Measurements from ENCODE around the gene ENOX1.
"Not testable (repeated sequence)": the region's sequence is repeated elsewhere in the genome, so short reads cannot be mapped to it uniquely, and the experiment has no call there.

Gene ENOX1

DNA sequence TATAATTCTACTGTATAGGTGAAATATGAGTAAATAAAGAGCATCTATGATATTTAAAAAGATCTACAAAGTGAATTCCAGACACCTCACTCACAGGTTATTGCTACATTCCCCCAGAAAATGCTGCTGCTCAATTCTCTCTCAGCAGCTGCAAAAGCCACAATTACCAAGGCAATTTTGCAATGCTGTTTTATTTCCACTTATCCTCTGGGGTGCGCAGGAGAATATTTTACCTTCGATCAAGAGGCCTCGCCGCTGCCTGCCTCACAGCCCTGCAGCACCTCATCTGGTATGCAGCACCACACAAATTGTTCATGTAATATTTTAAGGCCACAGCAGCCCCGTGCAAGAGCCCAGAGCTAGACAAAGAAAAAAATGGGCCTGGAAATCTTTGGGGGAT lies 430.2 kb downstream of the ENOX1 start:
- no peak for DNase-seq (ENCODE audit: low read depth)

DNA sequence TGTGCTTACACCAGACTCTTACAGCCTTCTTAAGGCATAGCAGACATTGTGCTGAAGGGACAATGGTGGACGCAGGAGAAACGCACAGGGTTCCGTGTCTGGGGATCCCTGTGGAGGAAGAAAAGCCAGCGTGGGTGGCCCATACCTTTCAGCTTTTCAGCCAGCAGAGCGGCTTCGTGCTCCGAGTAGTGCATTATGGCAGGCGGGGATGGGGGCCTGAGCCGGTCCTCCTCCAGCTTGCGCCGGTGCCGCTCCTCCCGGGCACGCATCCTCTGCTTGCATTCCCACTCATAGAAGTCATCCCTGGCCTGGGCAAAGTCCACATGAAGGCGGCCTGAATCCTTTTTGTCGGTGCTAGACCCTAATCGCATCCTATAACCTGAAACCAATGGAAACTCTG lies 431.0 kb downstream of the ENOX1 start:
- DNase-seq (ENCODE audit: low read depth) = no peak

DNA sequence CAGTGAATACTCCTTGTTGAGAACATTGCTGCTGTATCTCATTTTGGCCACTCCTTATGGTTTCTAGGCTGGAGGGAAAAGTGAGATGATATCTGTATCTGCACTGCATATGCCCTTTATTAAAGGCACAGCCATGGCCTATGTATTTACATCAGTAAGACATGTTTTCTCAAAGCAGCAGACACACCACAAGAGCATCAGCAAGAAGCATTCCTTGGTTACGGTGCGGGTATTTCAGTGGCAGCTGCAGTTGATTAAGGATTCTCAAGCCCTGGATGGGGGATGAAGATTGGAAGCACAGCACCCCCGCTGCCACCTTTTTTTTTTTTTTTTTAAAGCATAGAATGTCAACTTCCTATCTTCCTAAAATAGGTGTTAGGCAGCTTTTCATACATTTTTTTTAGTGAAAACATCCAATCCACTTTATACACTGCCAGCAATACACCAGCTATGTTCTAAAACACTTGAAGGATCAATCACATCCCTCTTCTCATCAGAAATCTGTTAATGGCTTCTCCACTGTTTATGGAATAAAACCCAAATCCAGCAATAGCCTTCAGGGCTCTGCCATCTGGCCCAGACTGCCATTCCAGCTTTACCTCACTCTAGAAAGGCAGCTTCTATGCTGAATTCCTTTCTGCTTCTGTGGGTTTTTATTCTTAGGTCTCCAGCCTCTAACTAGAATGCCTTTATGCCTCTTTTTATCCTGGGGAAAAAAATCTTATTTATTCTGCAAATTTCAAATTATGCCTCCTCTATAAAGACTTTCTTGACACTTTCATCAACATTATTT lies 432.4 kb downstream of the ENOX1 start:
- DNase-seq (ENCODE audit: low read depth) = no peak

DNA sequence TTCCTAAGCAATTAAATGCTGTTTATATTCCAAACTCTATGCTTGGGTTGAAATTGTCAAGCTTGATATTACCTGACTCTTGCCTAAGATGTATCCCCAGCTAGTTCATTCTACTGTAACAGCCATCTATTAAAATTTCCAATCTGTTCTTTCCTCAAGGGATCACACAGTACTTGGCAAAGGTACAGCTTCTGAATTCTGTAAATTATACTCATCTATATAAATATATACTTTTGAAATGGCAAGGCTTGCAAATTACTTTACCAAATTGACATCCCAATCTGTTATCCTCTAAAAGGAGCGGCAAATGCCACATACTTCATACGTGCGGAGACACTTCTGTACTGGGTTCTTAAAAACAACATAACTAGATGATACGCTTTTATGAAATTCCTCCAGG lies 433.1 kb downstream of the ENOX1 start:
- no peak for DNase-seq (ENCODE audit: low read depth)

- not testable (repeated sequence) for DNase-seq (ENCODE audit: low read depth)
Observed at GRCh38 chr13:43351612-43352011, 435.2 kb downstream of the ENOX1 start.

- no peak for DNase-seq (ENCODE audit: low read depth)
Observed at GRCh38 chr13:43348397-43348796, 438.4 kb downstream of the ENOX1 start.

GRCh38 chr13:43347877-43348276 lies 438.9 kb downstream of the ENOX1 start:
- DNase-seq (ENCODE audit: low read depth) = no peak

- DNase-seq (ENCODE audit: low read depth) = no peak
Observed at GRCh38 chr13:43346427-43346826, 440.3 kb downstream of the ENOX1 start.

DNA sequence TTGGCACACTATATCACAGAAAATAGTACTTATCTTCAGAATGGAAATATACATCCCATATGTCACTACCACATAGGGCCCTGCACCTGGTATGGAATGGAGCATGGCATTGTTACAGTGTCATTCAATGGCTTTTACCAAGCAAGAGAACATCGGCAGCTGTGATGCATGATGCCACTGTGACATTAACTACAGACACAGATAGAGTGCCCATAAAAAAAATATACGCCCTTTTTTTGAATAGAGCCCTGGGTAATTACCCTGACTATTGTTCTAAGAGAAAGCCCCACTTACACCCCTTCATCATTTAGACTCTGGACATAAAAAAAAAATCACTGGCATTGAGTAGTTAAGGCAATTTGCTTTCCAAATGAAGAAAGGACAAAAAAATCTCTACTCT lies 443.1 kb downstream of the ENOX1 start:
- DNase-seq (ENCODE audit: low read depth) = no peak

DNA sequence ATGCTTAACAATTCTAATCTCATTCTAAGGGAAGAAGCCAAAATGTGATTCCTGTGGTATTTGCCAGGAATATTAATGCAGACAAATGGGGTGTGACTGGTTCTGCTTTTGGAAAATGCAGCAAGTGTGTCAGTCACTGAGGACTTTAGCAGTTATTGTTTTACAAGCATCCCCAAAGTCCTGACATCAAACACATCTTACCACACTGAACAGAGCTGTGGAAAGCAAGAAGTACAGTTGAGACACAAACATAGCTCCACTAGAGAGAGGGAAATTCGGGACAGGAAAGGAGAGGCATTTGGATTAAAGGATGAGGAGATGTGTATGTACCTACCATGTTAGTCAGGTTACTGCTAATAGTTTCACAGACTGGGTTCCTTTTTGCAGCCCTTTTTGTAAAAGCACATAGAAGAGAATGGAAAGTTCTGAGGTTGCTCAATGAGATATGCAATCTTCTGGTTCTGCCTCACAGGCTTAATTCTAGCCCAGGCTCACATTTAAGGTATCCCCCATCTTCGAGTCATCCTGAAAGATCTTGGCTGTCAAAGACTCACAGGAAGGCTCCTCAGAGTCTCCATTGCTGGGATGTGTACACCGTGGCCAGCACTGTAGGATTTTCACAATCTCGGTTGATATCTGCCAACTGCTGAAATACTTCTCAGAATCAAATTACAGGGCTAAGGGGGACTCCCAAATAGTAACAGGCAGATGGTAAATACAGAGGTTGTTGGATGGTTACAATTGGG lies 446.8 kb downstream of the ENOX1 start:
- no peak for DNase-seq (ENCODE audit: low read depth)

GRCh38 chr13:43339145-43339804 lies 447.5 kb downstream of the ENOX1 start:
- DNase-seq (ENCODE audit: low read depth) = no peak

DNA sequence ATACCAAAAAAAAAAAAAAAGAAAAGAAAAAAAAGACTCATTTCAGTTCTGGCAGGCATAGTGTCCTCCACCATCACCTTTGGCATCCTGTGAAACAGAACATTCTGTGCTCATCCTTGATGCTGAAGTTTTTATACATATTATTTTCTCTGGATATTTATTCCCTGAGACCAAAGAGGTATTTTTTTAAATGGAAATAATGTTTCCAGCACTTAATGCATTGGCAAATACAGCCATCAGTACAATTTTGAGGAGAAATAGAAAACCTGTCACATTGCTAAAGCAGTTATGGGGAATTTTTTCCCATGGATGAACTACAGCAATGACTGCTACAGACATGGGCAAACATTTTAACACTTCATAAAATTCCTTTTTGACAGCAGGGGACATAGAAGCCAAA lies 451.0 kb downstream of the ENOX1 start:
- no peak for DNase-seq (ENCODE audit: low read depth)

DNA sequence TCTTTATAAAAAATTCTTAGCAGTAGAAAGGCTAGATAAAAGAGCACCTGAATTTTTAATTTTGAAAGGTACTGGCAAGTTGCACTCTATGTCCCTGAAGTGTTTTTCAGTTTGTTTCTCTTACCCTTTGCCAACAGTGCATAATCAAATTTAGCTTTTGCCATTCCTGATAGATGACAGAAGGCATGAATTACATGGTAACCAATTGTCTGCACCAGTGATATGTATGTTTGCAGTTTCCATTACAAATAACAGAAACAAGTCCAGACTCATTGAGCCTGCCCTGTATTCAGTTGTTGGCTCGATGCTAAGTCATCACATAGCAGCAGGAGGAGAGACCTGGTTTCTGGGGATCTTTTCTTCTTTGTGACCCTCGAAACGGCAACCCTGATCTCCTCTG lies 453.6 kb downstream of the ENOX1 start:
- DNase-seq (ENCODE audit: low read depth) = no peak

DNA sequence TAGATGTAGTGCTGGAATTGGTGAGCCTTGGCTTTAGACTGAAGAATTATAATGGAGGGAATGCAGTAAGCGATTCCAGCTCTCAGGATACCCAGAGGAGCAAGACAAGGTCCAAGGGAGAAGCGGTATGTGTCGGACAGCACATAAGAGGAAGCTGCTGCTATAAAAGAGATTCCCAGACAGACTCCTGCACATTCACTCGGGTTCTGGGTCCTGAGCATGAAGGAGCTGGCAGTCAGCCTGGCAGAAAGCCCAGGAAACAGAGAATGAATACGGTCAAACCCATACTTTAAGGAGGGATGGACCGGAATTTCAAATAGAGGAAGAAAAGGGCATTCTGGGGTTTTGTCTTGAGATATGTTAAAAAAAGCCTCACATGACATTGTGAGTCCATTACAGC lies 455.1 kb downstream of the ENOX1 start:
- DNase-seq (ENCODE audit: low read depth) = no peak

DNA sequence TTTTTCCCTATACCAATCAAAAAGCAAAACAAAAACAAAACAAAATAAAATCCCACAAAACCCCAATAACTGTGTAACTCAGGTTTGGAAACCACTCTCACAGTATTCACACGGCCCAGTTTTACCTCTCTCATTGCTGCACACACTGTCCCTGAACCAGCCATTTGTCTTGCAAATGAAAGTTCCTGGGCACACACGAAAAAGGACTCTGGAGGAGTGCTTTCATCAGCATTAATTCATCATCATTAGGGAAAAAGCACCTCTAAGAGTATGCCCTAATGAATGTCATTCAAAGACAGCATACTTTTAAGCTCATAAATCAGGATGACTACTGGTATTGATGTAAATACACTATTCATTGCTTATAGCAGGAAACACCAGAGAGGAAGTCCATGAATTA lies 457.1 kb downstream of the ENOX1 start:
- DNase-seq (ENCODE audit: low read depth) = no peak

DNA sequence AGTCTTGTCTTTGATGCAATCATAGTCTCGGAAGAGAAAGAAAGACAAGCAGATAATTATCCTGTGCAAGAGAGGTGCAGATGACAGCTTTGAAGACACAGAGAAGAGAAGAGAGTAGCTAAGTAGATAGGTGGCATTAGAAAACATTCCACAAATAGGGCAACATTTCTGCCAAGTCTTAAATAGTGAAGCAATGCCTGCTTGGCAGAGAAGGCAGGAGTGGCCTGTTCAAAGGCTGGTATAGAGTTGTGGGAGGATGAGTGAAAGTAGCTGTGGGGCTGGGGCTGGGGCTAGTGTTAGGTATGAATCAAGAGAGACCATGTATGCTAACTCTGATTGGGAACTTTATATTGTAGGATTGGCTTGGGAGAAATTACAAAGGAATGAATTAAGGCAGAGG lies 457.9 kb downstream of the ENOX1 start:
- no peak for DNase-seq (ENCODE audit: low read depth)

DNA sequence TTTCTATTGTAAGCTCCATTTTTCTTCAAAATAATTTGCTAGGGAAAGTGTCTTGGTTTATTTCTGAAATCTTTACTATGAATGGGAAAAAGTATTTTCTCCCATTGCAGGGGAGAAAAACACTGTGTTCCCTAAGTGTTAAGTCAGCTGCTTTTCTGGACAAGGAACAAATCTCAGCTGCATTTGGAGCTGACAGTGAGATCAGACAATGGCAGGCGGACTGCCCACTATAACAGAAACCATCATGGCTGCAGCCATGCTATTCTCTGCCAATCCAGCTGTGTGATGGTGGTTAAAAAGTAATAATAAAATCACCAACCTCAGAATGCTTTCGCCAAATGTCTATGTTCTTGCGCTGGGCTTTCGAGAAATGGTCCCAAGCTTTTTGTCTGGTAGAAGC lies 460.7 kb downstream of the ENOX1 start:
- DNase-seq (ENCODE audit: low read depth) = no peak

DNA sequence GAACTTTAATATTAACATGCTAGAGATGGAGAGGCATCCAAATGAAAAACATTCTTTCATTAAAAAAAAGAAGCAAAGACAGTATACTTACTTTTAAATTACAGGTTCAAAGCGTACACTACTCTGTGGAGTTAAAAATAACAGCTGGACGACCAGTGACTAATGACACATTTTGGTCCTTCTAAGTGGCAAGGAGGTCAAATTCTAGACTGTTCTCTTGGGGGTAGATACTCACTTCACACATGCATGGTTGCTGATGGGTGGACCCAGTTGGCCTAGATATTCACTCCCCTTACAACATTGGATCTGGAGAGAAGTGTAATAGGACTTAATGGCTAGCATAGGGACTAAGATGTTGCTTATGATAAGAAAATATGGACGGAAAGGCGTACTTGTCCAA lies 461.1 kb downstream of the ENOX1 start:
- DNase-seq (ENCODE audit: low read depth) = no peak

DNA sequence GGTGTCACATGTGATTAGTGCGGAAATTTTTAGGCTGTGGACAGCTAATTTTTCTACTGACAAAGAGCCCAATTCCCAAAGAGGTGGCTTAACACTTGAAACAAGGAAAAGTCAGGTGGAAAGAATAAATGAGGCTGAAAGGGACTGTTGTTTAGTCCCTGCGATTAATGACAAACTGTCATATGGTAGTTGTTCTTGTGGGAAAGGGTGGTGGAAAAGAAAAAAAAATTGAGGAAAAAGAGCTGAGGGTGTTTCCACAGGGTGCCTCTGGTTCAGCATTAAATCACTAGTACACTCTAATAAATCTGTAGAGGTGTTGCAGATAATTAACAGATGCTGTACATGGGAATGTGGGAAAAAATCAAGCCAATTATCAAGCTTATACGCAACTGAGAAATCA lies 462.6 kb downstream of the ENOX1 start:
- no peak for DNase-seq (ENCODE audit: low read depth)

GRCh38 chr13:43319617-43320444 lies 466.9 kb downstream of the ENOX1 start:
- DNase-seq (ENCODE audit: low read depth) = no peak

- DNase-seq (ENCODE audit: low read depth) = no peak
Observed at GRCh38 chr13:43316946-43317353, 469.8 kb downstream of the ENOX1 start.

DNA sequence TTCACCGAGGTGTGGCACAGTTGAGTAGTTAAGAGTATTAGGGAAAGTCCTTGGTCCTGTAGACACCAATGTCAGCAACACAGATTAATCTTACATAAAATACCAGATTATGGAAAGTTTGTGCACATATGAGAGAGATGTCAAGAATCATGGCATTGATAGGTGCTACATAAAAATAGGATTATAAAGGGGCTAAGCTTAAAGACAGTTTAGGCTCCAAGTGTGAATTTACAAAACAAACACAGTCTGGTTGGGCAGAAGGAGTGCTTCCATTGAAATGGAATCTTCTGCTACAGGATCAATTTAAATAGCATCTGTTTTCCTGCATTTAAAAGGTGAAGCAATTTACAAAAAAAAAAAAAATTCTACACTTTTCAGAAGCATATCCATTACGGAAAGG lies 470.5 kb downstream of the ENOX1 start:
- no peak for DNase-seq (ENCODE audit: low read depth)
